ENCODE results near the gene SENP8.

SENP8 gene

GRCh38 chr15:72160696-72161245, 42.6 kb downstream of the SENP8 start:
- no peak for FAIRE-seq
- no peak for DNase-seq (ENCODE audit: insufficient read length)
- TF ChIP-seq POLR2A (IDR thresholded peaks at IDR 0.05; ENCODE audit: low read depth, low read length) (no peak), TAF1 (IDR thresholded peaks at IDR 0.05; ENCODE audit: borderline replicate concordance, low read depth, low read length) (no peak), POLR2AphosphoS5 (IDR thresholded peaks at IDR 0.05; ENCODE audit: low read depth, low read length) (no peak)

- TF ChIP-seq POLR2AphosphoS5 (IDR thresholded peaks at IDR 0.05; ENCODE audit: low read depth, low read length), result no peak
- TF ChIP-seq POLR2A (IDR thresholded peaks at IDR 0.05; ENCODE audit: low read depth, low read length), result no peak
- no peak for TF ChIP-seq TAF1 (IDR thresholded peaks at IDR 0.05; ENCODE audit: borderline replicate concordance, low read depth, low read length)
- no peak for DNase-seq (ENCODE audit: insufficient read length)
- FAIRE-seq, result peak; percentile 21
These were observed 43.3 kb downstream of the SENP8 start for GRCh38 chr15:72161361-72162132.

DNA sequence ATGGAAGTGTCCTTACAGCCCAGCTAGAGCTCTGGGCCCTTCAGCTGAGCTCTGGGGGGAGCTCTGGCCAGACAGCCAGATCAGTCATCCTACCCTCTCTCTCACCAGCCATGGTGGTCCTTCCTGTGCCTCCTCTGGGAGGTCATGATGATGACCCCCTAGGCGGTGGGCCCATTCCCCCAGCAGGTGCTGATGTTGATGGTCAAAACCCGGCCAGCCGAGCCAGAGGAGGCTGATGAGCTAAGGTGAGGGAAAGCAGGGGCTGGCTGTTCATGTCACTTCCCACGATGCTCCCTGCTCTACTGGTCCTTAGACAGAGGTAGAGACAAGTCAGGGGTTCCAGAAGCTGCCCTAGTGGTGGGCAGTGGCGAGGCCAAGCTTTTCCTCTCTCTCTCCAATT, 44.4 kb downstream of the SENP8 start:
- DNase-seq (ENCODE audit: insufficient read length) (no peak), FAIRE-seq (no peak)
- no peak for TF ChIP-seq TAF1 (IDR thresholded peaks at IDR 0.05; ENCODE audit: borderline replicate concordance, low read depth, low read length)
- no peak for TF ChIP-seq POLR2AphosphoS5 (IDR thresholded peaks at IDR 0.05; ENCODE audit: low read depth, low read length)
- no peak for TF ChIP-seq POLR2A (IDR thresholded peaks at IDR 0.05; ENCODE audit: low read depth, low read length)

GRCh38 chr15:72163719-72164118, 45.5 kb downstream of the SENP8 start:
- TF ChIP-seq POLR2AphosphoS5 (IDR thresholded peaks at IDR 0.05; ENCODE audit: low read depth, low read length) (no peak), POLR2A (IDR thresholded peaks at IDR 0.05; ENCODE audit: low read depth, low read length) (no peak), TAF1 (IDR thresholded peaks at IDR 0.05; ENCODE audit: borderline replicate concordance, low read depth, low read length) (no peak)
- DNase-seq (ENCODE audit: insufficient read length) (no peak), FAIRE-seq (no peak)

GRCh38 chr15:72166716-72167417, 48.7 kb downstream of the SENP8 start:
- FAIRE-seq (no peak), DNase-seq (ENCODE audit: insufficient read length) (no peak)
- no peak for TF ChIP-seq POLR2AphosphoS5 (IDR thresholded peaks at IDR 0.05; ENCODE audit: low read depth, low read length)
- TF ChIP-seq TAF1 (IDR thresholded peaks at IDR 0.05; ENCODE audit: borderline replicate concordance, low read depth, low read length), result no peak
- TF ChIP-seq POLR2A (IDR thresholded peaks at IDR 0.05; ENCODE audit: low read depth, low read length), result no peak

DNA sequence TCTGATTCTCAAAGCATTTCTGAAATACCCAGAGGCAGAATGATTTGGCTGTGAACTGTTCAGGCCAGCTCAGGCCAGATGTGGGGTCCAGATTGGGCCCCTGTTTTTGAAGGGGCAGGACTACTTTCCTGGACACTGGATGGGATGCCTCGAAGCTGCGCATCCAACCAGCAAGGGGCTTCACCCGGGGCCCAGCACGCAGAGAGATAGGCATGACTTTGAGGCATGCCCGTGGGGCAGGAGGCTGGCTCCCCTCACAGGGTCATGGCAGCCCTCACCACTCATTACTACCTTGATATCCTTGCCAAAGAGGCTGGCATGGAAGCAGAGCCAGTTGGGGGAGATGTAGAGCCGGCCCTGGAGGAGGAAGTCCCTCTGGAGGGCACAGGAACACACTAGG, 49.2 kb downstream of the SENP8 start:
- TF ChIP-seq POLR2AphosphoS5 (IDR thresholded peaks at IDR 0.05; ENCODE audit: low read depth, low read length) (no peak), POLR2A (IDR thresholded peaks at IDR 0.05; ENCODE audit: low read depth, low read length) (no peak), TAF1 (IDR thresholded peaks at IDR 0.05; ENCODE audit: borderline replicate concordance, low read depth, low read length) (no peak)
- no peak for DNase-seq (ENCODE audit: insufficient read length)
- no peak for FAIRE-seq

DNA sequence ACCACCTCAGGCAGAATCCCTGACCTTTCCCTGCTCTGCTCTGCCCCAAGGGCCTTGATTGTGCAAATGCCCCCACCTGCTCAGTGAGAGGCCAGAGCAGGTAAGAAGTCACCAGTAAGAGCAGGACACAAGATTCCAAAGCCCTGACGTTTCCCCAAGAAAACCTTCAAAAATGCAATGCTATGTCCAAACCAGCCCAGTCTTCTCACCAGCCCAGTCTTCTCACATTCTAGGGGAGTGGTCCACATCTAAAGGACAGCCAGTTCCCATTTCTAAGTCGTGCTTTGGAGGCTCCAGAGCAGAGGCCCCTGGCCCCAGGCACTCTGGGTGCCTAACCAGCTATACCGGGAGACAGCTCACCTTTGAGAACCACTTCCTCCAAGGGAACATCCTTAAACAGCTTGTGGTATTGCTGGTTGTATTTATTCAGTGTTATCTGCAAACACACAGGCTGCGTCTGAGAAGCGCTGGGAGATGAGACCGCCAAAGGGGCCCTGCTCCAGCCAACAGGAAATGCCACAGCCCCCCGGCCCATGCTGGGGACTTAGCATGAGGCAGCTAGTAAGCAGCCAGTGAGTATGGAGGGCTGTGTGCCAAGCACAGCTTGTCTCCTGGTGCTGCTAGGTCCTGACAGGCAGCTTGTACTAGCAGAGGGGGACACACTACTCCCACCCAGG, 50.1 kb downstream of the SENP8 start:
- DNase-seq (ENCODE audit: insufficient read length) (no peak), FAIRE-seq (no peak)
- TF ChIP-seq POLR2A (IDR thresholded peaks at IDR 0.05; ENCODE audit: low read depth, low read length) (no peak), TAF1 (IDR thresholded peaks at IDR 0.05; ENCODE audit: borderline replicate concordance, low read depth, low read length) (no peak), POLR2AphosphoS5 (IDR thresholded peaks at IDR 0.05; ENCODE audit: low read depth, low read length) (no peak)

GRCh38 chr15:72168808-72169190, 50.6 kb downstream of the SENP8 start:
- FAIRE-seq, result no peak
- no peak for TF ChIP-seq POLR2A (IDR thresholded peaks at IDR 0.05; ENCODE audit: low read depth, low read length)
- no peak for TF ChIP-seq POLR2AphosphoS5 (IDR thresholded peaks at IDR 0.05; ENCODE audit: low read depth, low read length)
- no peak for TF ChIP-seq TAF1 (IDR thresholded peaks at IDR 0.05; ENCODE audit: borderline replicate concordance, low read depth, low read length)
- no peak for DNase-seq (ENCODE audit: insufficient read length)

- DNase-seq (ENCODE audit: insufficient read length), result no peak
- TF ChIP-seq TAF1 (IDR thresholded peaks at IDR 0.05; ENCODE audit: borderline replicate concordance, low read depth, low read length), result no peak
- no peak for TF ChIP-seq POLR2A (IDR thresholded peaks at IDR 0.05; ENCODE audit: low read depth, low read length)
- TF ChIP-seq POLR2AphosphoS5 (IDR thresholded peaks at IDR 0.05; ENCODE audit: low read depth, low read length), result no peak
- no peak for FAIRE-seq
These were observed 51.2 kb downstream of the SENP8 start for GRCh38 chr15:72169236-72169920.

DNA sequence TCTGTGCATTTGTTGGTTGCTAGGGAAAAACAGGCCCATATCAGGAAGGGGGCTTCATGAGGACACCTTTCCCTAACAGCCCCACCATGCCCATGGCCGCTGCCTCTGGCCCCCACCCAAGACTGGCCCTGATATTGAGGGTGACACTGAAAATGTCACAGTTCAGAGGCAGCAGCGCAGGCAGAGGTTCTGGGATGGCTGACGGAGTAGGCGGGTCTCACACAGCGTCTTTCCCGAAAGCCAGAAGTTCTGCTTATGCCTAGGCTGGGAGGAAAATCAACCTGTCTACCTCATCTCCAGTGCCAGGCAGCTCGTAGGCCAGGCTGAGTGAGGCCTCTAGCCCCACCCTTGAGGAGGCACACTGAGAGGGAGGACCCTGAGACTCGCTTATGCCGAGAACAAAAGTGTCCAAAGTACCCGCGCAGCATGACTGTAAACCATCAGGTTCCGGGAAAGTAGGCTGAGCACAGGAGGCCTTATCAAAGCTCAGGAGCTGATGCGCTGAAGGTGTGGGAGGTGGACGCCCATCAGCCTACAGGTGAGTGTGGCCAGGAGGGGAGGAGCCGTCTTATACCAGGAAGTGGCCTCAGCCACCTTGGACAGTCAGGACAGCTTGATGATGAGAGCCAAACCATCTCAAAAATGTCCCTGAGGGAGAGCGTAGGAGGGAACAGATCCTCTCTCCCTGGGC, 51.9 kb downstream of the SENP8 start:
- TF ChIP-seq POLR2AphosphoS5 (IDR thresholded peaks at IDR 0.05; ENCODE audit: low read depth, low read length) (no peak), TAF1 (IDR thresholded peaks at IDR 0.05; ENCODE audit: borderline replicate concordance, low read depth, low read length) (no peak), POLR2A (IDR thresholded peaks at IDR 0.05; ENCODE audit: low read depth, low read length) (no peak)
- FAIRE-seq, result no peak
- DNase-seq (ENCODE audit: insufficient read length), result no peak
